ENCODE data around the gene TTC31.
A peak's percentile ranks its signal among the peaks of the same experiment; 100 is the strongest.

The TTC31 gene

GRCh38 chr2:74458132-74458937 is 24.5 kb upstream of the TTC31 start, which contains the start of gene WBP1:
Gene WBP1 (plus strand): TSS chr2:74458438. CDS start chr2:74458603, 165 bp downstream.
- TF ChIP-seq SIN3A (IDR thresholded peaks at IDR 0.05; ENCODE audit: borderline replicate concordance, insufficient read depth, low read length) (no peak), TAF1 (IDR thresholded peaks at IDR 0.05; ENCODE audit: borderline replicate concordance, insufficient read depth, low read length) (peak; percentile 63; the same call in 1 of the 2 replicates), POLR2AphosphoS5 (IDR thresholded peaks at IDR 0.05; ENCODE audit: low read depth, low read length) (peak; percentile 36; the same call in 1 of the 2 replicates)

- TF ChIP-seq FOXP2 (optimal IDR thresholded peaks at IDR 0.05; ENCODE audit: borderline replicate concordance, extremely low read depth, extremely low read length, insufficient read depth) (no peak), SIN3A (IDR thresholded peaks at IDR 0.05; ENCODE audit: borderline replicate concordance, insufficient read depth, low read length) (no peak), POLR2AphosphoS5 (IDR thresholded peaks at IDR 0.05; ENCODE audit: low read depth, low read length) (no peak), TAF1 (IDR thresholded peaks at IDR 0.05; ENCODE audit: borderline replicate concordance, insufficient read depth, low read length) (no peak), REST (IDR thresholded peaks at IDR 0.05; ENCODE audit: insufficient read depth in 1 of 2, low read depth in 2 of 2, low read length in 2 of 2) (no peak)
Measured at GRCh38 chr2:74458938-74459363, 23.9 kb upstream of the TTC31 start.

- peak; percentile 26; the same call in 1 of the 2 replicates for TF ChIP-seq POLR2AphosphoS5 (IDR thresholded peaks at IDR 0.05; ENCODE audit: low read depth, low read length)
Measured at GRCh38 chr2:74460187-74460586, 22.7 kb upstream of the TTC31 start.

GRCh38 chr2:74461187-74462053 is 21.5 kb upstream of the TTC31 start:
- TF ChIP-seq POLR2AphosphoS5 (IDR thresholded peaks at IDR 0.05; ENCODE audit: low read depth, low read length) (peak; percentile 15; the same call in 1 of the 2 replicates), REST (IDR thresholded peaks at IDR 0.05; ENCODE audit: insufficient read depth in 1 of 2, low read depth in 2 of 2, low read length in 2 of 2) (no peak), TAF1 (IDR thresholded peaks at IDR 0.05; ENCODE audit: borderline replicate concordance, insufficient read depth, low read length) (no peak), SIN3A (IDR thresholded peaks at IDR 0.05; ENCODE audit: borderline replicate concordance, insufficient read depth, low read length) (no peak), FOXP2 (optimal IDR thresholded peaks at IDR 0.05; ENCODE audit: borderline replicate concordance, extremely low read depth, extremely low read length, insufficient read depth) (no peak)

GRCh38 chr2:74462054-74462785 is 20.7 kb upstream of the TTC31 start:
- TF ChIP-seq POLR2AphosphoS5 (IDR thresholded peaks at IDR 0.05; ENCODE audit: low read depth, low read length) (no peak), SIN3A (IDR thresholded peaks at IDR 0.05; ENCODE audit: borderline replicate concordance, insufficient read depth, low read length) (no peak), FOXP2 (optimal IDR thresholded peaks at IDR 0.05; ENCODE audit: borderline replicate concordance, extremely low read depth, extremely low read length, insufficient read depth) (no peak), REST (IDR thresholded peaks at IDR 0.05; ENCODE audit: insufficient read depth in 1 of 2, low read depth in 2 of 2, low read length in 2 of 2) (no peak), TAF1 (IDR thresholded peaks at IDR 0.05; ENCODE audit: borderline replicate concordance, insufficient read depth, low read length) (no peak)

All from PFSK-1 (cell line).